Activated naive CD4-positive, alpha-beta T cell treated with anti-CD3 and anti-CD28 coated beads, Interleukin-2, amount 50 U/mL, for 24 hours (primary cell): ENCODE results near the gene VWA3A.

Experiments used
- H3K27ac Mint-ChIP-seq: one replicate; pipeline ENCODE4 v1.8.0; 2021; ENCODE audit warnings: mild to moderate bottlenecking, mixed read lengths
- H3K27me3 Mint-ChIP-seq: one replicate; pipeline ENCODE4 v1.8.0; 2021; ENCODE audit warnings: mixed read lengths
- H3K36me3 Mint-ChIP-seq: one replicate; pipeline ENCODE4 v1.8.0; 2021; ENCODE audit warnings: mixed read lengths
- H3K4me1 Mint-ChIP-seq: one replicate; pipeline ENCODE4 v1.8.0; 2021; ENCODE audit warnings: mixed read lengths
- H3K4me3 Mint-ChIP-seq: one replicate; pipeline ENCODE4 v1.8.0; 2021; ENCODE audit warnings: mild to moderate bottlenecking, mixed read lengths
- H3K9me3 Mint-ChIP-seq: one replicate; pipeline ENCODE4 v1.8.0; 2021; ENCODE audit warnings: mixed read lengths

VWA3A gene

DNA sequence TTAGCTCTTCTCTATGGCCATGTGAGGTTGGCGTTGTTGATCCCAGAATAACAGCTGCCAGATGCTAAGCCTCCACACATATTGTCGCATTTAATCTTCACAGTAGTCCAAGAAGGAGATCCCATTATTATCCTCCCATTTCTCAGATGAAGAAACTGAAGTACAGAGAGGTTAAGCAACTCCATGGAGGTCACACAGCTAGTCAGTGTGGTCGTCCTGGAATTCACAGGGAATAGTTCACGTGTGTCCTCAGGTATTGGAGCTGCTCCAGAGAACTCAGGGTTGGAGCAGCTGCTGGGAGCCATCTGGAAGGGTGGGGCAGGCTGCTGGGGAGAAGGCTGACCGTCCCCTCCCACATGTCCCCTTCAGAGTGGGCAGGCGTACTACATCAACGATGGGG lies 89.5 kb downstream of the VWA3A start:
- Mint-ChIP-seq H3K4me1 (no peaks in the 10 kb centered on the region), H3K9me3 (no peaks in the 10 kb centered on the region), H3K27ac (no peak overlapping the region), H3K27me3 (no peaks in the 10 kb centered on the region), H3K36me3 (no peaks in the 10 kb centered on the region), H3K4me3 (no peak overlapping the region)

DNA sequence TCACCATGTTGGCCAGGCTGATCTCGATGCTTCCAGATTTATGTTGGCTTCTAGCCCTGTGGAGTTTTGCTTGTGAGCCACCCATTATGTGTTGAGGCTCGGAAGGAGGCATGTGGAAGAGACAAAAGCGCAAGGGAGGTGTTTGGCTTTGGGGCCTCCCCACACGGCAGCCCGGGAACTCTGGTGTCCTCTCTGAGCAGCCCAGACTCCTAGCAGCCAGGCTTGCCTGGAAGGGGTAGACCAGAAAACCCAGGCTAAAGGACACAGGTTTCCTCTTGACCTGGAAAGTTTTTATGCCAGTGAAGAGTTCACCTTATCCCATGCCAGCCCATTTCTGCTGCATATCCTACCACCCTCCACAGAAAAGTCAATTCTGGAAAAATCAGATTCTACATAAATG lies 91.0 kb downstream of the VWA3A start:
- no peaks in the 10 kb centered on the region for H3K36me3 Mint-ChIP-seq
- no peak overlapping the region for H3K27ac Mint-ChIP-seq
- H3K4me1 Mint-ChIP-seq: peaks cover 5% of the 10 kb centered on the region
- no peaks in the 10 kb centered on the region for H3K9me3 Mint-ChIP-seq
- H3K27me3 Mint-ChIP-seq: no peaks in the 10 kb centered on the region
- H3K4me3 Mint-ChIP-seq: no peak overlapping the region

DNA sequence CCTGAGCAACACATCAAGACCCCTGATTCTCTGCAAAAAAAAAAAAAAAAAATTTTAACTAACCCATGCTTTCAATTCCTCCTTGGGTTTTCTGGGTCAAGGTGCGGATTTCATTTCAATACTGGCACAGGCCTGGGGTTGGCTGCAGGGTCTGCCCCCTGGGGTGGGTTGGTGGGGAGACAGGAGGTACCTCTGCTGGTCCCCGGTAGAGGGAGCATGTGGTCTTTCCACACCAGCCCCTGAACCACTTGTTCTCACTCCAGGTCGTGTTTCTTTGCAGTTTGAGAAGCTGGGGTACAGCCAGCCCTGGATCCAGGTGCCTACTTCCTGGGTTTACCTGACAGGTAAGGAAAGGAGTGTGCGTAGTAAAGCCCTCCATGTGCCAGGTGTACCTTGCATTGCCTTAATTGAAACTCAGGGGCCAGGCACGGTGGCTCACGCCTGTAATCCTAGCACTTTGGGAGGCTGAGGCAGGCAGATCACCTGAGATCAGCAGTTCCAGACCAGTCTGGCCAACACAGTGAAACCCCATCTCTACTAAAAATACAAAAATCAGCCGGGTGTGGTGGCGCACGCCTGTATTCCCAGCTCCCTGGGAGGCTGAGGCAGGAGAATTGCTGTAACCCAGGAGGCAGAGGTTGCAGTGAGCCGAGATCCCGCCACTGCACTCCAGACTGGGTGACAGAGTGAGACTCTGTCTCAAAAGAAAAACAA lies 91.7 kb downstream of the VWA3A start:
- Mint-ChIP-seq H3K27me3 (no peaks in the 10 kb centered on the region), H3K4me1 (peaks cover 12% of the 10 kb centered on the region), H3K4me3 (no peak overlapping the region), H3K9me3 (no peaks in the 10 kb centered on the region), H3K36me3 (no peaks in the 10 kb centered on the region), H3K27ac (no peak overlapping the region)

DNA sequence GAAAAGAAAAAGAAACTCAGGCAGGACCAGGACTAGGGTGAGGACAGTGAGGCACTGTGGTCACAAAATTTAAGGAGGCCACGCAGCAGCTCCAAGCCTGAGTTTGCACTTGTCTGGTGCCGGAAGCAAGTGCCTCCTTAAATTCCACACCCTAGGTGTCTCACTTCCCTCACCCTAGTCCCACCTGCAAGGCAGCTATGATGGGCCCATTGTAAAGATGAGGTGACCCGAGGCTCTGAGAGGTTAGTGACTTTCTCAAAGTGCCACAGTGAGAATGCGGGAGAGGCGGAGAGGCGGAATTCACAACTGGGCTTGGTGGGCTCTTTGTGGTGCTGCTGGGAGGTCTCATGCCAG lies 92.3 kb downstream of the VWA3A start:
- no peak overlapping the region for H3K27ac Mint-ChIP-seq
- peaks cover 18% of the 10 kb centered on the region for H3K4me1 Mint-ChIP-seq
- no peaks in the 10 kb centered on the region for H3K27me3 Mint-ChIP-seq

DNA sequence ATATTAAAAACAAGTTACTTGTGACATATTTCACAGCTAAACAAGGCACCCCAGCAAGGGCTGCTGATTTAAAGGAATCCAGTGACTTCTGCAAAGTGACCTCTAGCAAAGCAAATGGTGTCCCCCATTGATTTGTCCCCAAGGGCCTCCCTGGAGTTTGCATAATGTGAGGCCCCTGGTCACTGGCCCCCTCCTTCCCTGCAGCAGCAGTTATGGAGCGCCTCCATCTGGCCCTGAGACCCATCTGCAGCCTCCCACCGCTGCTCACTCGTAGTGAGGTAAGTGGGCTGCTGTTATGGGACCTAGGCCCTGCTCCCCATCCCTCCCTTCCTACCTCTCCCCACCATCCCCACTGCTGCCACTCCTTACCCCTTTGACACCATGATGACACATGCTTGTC lies 94.2 kb downstream of the VWA3A start:
- H3K36me3 Mint-ChIP-seq: no peaks in the 10 kb centered on the region
- H3K4me3 Mint-ChIP-seq: no peak overlapping the region
- H3K4me1 Mint-ChIP-seq: peaks cover 24% of the 10 kb centered on the region
- H3K9me3 Mint-ChIP-seq: no peaks in the 10 kb centered on the region
- no peak overlapping the region for H3K27ac Mint-ChIP-seq
- no peaks in the 10 kb centered on the region for H3K27me3 Mint-ChIP-seq

More for the DNA sequence above, 92.3 kb downstream of the VWA3A start:
- no peaks in the 10 kb centered on the region for H3K36me3 Mint-ChIP-seq
- H3K4me3 Mint-ChIP-seq: no peak overlapping the region
- H3K9me3 Mint-ChIP-seq: no peaks in the 10 kb centered on the region

DNA sequence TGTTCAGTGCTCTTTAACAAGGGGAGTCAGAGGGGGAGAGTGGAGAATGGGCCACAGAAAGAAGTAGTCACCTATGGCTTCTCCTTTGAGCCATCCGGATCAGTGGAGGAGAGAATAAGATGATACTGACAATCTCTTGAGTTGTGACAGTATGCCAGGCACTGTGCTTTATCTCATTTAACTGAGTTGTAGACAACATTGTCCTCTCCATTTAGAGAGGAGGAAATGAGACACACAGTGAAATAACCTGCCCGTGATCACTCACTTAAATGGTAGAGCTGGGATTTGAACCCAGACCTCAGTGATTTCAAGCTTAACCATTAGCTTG lies 95.9 kb downstream of the VWA3A start:
- Mint-ChIP-seq H3K9me3 (no peaks in the 10 kb centered on the region), H3K27me3 (no peaks in the 10 kb centered on the region), H3K27ac (peak overlapping the region; percentile 84), H3K36me3 (no peaks in the 10 kb centered on the region), H3K4me3 (no peak overlapping the region), H3K4me1 (peaks cover 40% of the 10 kb centered on the region)

DNA sequence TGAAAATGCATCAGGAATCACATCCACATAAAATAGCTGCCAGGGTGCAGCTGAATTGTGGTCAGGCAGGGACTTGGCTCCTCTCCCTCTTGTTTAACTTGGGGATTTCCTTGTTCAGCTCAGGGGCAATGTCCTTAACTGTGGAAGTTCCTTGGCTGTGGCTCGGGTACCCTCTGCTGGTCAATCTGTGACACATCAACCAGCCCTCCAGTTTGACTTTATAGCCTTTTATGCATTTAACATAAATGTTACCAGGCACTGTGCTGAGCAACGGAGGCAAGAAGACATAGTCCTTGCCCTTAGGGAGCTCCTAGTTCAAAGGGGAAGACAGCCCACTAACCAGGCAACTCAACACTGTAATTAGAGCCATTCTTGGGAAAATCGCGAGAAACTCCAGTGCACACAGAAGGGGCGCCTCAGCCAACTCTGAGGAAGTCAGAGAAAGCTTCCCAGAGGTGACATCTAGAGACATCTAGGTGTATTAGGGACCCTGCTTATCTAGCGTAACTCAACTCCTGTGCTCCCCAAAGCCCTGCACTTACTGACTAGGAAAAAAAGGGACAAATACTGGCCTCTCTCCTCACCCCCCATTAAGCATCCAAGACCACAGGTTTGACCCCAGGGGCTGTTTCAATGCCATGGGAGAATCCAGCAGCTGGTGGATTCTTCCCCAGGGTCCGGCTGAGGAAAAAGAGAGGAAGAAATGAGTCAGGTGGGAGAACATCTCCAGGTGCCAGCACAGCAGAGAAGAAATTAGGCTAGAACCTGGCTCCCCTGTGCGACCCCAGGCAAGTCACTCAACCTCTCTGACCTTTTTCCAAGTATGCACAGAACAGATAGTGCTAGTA lies 96.5 kb downstream of the VWA3A start:
- Mint-ChIP-seq H3K4me1 (peaks cover 45% of the 10 kb centered on the region), H3K4me3 (peak overlapping the region; percentile 91), H3K27me3 (no peaks in the 10 kb centered on the region), H3K27ac (peak overlapping the region; percentile 89), H3K36me3 (no peaks in the 10 kb centered on the region), H3K9me3 (peaks cover 4% of the 10 kb centered on the region)

DNA sequence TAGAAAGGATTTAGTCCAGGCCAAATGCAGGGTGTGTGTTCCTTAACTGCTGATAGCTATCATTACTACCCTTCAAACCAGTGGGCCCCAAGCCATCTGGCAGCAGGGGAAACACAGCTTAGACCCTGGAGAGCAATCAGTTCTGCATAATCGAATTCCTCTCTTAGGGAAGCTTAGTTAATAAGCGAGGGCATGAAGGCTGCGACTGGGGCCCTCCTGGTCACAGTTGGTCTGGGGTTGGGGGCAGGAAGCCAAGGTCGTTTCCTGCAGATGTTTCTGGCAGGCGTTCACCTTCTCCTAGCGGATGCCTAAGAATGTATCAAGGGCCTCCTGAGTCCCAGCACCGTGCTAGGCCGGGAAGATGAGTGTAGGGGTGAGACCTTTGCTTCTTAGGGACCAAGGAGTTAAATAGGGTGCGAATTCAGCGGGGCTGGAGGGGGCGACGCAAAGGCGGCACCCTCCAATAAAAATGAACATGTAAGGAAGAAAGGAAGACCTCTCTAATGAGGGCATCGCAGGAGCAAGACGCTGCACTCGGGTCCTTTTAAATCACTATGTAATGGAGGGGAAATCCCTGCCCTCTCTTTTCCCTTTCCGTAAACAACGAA lies 97.2 kb downstream of the VWA3A start:
- peak overlapping the region; percentile 91 for H3K4me3 Mint-ChIP-seq
- H3K27ac Mint-ChIP-seq: peak overlapping the region; percentile 89
- H3K4me1 Mint-ChIP-seq: peaks cover 51% of the 10 kb centered on the region
- peaks cover under 1% of the 10 kb centered on the region for H3K36me3 Mint-ChIP-seq
- no peaks in the 10 kb centered on the region for H3K27me3 Mint-ChIP-seq
- peaks cover 8% of the 10 kb centered on the region for H3K9me3 Mint-ChIP-seq

DNA sequence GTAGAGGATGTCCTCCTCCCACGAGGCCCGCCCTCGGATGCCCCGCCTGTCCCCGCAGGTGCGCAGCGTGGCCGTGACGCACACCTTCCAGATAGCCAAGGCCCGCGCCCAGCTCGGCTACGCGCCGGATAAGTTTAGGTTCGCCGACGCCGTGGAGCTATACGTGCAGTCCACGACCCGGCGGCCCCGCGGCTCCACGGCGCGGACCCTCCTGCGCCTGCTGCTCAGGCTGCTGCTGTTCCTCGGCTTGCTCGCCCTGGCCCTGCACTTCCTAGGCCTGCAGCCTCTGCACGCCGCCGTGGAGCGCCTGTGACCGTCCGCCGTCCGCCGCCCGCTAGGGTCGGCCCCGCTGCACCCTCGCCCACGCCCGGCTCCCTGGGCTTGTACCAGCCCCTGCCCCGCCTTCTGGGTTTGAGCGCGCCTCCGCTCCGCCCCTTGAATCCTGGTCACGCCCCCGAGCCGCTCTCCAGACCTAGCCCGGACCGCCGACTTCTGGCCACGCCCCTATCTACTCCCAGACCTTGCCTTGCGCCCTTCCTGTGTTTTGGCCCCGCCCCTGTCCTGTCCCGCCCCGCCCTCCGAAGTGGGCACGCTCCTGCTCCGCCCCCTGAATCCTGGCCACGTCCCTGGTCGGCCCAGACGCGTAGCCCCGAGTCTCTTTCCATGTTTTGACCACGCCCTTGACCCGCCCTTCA lies 97.9 kb downstream of the VWA3A start:
- Mint-ChIP-seq H3K4me1 (peaks cover 58% of the 10 kb centered on the region), H3K36me3 (peaks cover 2% of the 10 kb centered on the region), H3K27me3 (no peaks in the 10 kb centered on the region), H3K27ac (peak overlapping the region; percentile 89), H3K4me3 (peak overlapping the region; percentile 91), H3K9me3 (peaks cover 8% of the 10 kb centered on the region)

DNA sequence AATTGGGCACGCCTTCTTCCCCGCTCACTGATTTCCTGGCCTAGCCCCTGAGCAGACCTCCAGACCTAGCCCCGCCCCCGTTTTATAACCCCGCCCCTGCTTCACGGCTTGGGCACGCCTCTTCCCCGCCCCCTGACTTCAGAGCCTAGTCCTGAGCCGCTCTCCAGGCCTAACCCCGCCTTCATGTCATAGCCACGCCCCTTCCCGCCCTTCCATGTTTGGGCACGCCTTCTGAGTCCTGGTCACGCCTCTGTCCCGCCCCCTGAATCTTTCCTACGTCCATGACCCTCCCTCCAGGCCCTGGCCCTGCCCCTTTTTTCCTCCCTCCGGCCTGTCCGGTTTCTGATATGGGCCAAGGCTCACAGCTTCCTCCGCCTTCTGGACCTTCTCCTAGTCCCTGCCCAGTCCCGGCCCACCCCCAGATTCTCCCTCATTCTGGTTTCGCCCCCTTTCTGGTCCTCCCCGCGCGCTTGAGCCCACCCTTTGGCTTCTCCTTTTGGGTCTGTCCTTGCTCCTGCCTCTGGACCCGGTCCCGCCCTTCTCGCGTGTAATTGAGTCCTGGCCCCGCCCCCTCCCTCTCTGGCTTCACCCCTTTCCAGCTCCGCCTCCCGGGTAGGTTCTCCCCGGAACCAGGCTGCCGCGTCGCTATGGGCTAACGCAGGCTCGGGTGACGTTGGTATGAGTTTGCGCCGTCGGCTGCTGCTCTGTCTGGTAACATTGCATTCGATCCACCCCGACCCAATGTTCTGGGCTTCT lies 98.6 kb downstream of the VWA3A start:
- H3K36me3 Mint-ChIP-seq: peaks cover 2% of the 10 kb centered on the region
- peak overlapping the region; percentile 89 for H3K27ac Mint-ChIP-seq
- H3K4me3 Mint-ChIP-seq: peak overlapping the region; percentile 91
- H3K9me3 Mint-ChIP-seq: peaks cover 8% of the 10 kb centered on the region
- peaks cover 2% of the 10 kb centered on the region for H3K27me3 Mint-ChIP-seq
- H3K4me1 Mint-ChIP-seq: peaks cover 64% of the 10 kb centered on the region

DNA sequence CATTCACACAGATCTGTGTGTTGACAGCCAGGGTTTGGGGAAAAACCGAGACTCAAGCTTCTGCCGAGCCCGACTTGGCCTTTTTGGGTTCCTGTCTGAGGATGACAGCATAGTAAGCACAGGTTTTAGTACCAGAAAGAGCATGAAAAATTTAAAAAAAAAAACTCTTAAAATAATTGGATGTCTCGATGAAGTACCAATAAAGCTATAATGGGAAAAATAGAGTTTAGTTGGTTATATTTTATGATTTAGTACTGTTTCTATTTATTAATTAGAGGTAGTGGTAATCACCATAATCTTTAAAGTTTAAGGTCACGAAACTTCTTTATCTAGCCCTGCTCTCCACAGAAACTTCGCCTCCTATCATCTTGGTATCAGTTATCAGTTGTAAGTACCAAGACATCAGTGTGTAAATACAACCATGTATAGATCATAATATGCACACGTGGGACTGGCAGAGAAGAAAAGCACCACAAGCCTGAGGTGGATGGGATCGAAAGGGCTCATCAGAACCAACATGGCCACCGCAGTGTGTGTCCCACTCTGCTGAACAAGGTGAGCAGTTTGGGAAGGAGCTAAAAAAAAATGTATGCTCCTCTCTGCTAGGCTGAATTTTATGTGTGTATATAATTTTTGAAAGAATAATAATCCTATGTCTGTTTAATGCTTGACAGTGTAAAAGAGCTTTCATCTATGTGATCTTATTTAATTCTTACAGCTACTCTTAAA lies 99.4 kb downstream of the VWA3A start:
- Mint-ChIP-seq H3K27me3 (peaks cover 2% of the 10 kb centered on the region), H3K4me1 (peaks cover 68% of the 10 kb centered on the region), H3K9me3 (peaks cover 8% of the 10 kb centered on the region), H3K4me3 (peak overlapping the region; percentile 91), H3K27ac (peak overlapping the region; percentile 92), H3K36me3 (peaks cover 2% of the 10 kb centered on the region)

DNA sequence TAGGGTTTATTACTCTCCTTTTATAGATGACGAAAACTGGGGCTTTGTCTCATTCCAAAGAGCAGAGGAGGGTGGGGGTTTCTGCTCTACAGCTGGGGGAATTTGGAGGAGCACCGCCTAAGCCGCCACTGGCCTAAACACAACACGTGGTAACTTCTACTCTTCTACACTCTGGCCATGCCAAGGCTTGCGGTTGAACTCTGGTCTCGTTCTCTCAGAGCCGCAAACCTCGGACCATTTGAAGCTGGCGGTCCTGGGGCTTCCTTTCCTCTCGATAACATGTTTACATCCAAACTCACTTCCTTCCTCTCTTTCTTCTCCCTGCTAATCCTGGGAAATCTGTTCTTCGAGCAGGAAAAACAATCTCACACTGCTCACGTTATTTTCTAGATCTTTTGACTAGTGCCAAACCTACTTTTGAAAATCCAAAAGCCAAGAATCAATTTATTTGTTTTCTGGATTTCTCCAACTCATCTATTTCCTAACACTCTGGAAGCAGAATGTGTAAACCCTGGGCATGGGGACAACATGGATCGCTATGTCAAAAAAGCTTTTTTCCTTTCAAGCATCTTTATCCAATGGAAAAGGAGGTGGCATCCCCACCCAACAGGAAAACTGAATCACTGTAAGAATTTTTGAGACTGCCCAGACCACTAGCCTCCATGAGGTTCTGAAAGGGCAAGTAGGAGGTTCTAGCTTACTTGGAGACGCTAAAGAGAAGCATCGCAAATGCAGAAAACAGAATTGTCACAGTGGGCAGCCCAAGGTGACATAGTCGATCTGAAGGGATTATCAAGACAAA lies 100.1 kb downstream of the VWA3A start:
- peak overlapping the region; percentile 91 for H3K4me3 Mint-ChIP-seq
- peaks cover 2% of the 10 kb centered on the region for H3K36me3 Mint-ChIP-seq
- H3K27ac Mint-ChIP-seq: peak overlapping the region; percentile 92
- peaks cover 8% of the 10 kb centered on the region for H3K9me3 Mint-ChIP-seq
- peaks cover 2% of the 10 kb centered on the region for H3K27me3 Mint-ChIP-seq
- peaks cover 72% of the 10 kb centered on the region for H3K4me1 Mint-ChIP-seq

DNA sequence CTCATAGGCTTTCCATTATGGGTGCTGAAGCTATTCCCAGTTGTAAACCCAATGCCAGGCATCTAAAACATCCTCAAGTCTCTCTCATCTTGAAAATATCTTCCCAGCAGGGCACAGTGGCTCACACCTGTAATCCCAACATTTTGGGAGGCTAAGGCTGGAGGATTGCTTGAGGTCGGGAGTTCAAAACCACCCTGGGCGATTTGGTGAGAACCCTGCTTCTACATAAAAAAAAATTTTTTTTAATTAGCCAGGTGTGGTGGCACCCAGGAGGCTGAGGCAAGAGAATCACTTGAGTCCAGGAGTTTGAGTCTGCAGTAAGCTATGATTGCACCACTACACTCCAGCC lies 100.7 kb downstream of the VWA3A start:
- peaks cover 8% of the 10 kb centered on the region for H3K9me3 Mint-ChIP-seq
- peaks cover 2% of the 10 kb centered on the region for H3K36me3 Mint-ChIP-seq
- H3K4me3 Mint-ChIP-seq: no peak overlapping the region
- peaks cover 70% of the 10 kb centered on the region for H3K4me1 Mint-ChIP-seq
- H3K27me3 Mint-ChIP-seq: peaks cover 2% of the 10 kb centered on the region
- peak overlapping the region; percentile 31 for H3K27ac Mint-ChIP-seq
